ENCODE data around the gene LDLRAD3. TPM values are rescaled to one million over a fixed set of nuclear protein-coding genes. Genes with fewer than 3 reads are reported as not detected.

Gene LDLRAD3
- total RNA-seq, 1 experiment from 2014 or later = not detected

GRCh38 chr11:36280531-36280930 lies 336.7 kb downstream of the LDLRAD3 start:
- no peaks in the 10 kb centered on the region for H3K4me1 ChIP-seq (ENCODE audit: low read length)
- H3K79me2 ChIP-seq (ENCODE audit: low read length) = peaks cover 15% of the 10 kb centered on the region; the same call in 1 of the 2 replicates
- H3K9ac ChIP-seq (ENCODE audit: low read length) = no peak overlapping the region
- no peak overlapping the region for H3K4me3 ChIP-seq (ENCODE audit: low read length)
- H3K9me3 ChIP-seq (ENCODE audit: low read length) = no peaks in the 10 kb centered on the region; the same call in 1 of the 2 replicates
- H3K4me2 ChIP-seq (ENCODE audit: low read depth, low read length, poor library complexity, severe bottlenecking) = no peak overlapping the region
- no peak for DNase-seq
- no peaks in the 10 kb centered on the region for H3K9me2 ChIP-seq (replicated peaks; ENCODE audit: insufficient read depth, low read length)
- H2AFZ ChIP-seq (ENCODE audit: low read length) = no peak overlapping the region
- H3K27ac ChIP-seq (ENCODE audit: low read length) = no peak overlapping the region
- no peaks in the 10 kb centered on the region for H3K36me3 ChIP-seq (ENCODE audit: insufficient read depth, low read length)
- H4K20me1 ChIP-seq (ENCODE audit: insufficient read depth, low read depth, low read length) = no peaks in the 10 kb centered on the region
- no peaks in the 10 kb centered on the region for H3K27me3 ChIP-seq (ENCODE audit: low read length)

Small RNA genes within 50 kb of the gene (small RNA-seq; reads per million reads assigned to genes)
- not detected for gene MIR3973

Data from Karpas-422 (cell line).